SK-N-SH treated with all-trans-retinoic acid at 6 μM for 48 hours (cell line): ENCODE measurements around the gene ADAMTS18.
"Not testable (repeated sequence)": the region's sequence is repeated elsewhere in the genome, so short reads cannot be mapped to it uniquely, and the experiment has no call there.

Source experiments
- ARNTL ChIP-seq: fragments of 450-650 bp; formaldehyde crosslinking; IDR thresholded peaks from 2 replicates; pipeline ENCODE4 v1.5.0; 2020; ENCODE audit warnings: low read depth, mild to moderate bottlenecking, moderate library complexity, borderline replicate concordance
- CSRNP3 ChIP-seq: fragments of 250-450 bp; sonication (Bioruptor Pico); IDR thresholded peaks from 2 replicates; pipeline ENCODE4 v1.5.1; 2021; ENCODE audit warnings: mild to moderate bottlenecking, moderate library complexity
- RARB ChIP-seq: fragments of 250-450 bp; sonication (Bioruptor Pico); IDR thresholded peaks from 2 replicates; pipeline ENCODE4 v1.8.0; 2021; ENCODE audit warnings: mild to moderate bottlenecking, moderate library complexity
- TSHZ2 ChIP-seq: fragments of 250-450 bp; sonication (Bioruptor Pico); IDR thresholded peaks from 2 replicates; pipeline ENCODE4 v1.5.0; 2020; ENCODE audit warnings: mild to moderate bottlenecking, moderate library complexity
- ZNF565 ChIP-seq: fragments of 450-650 bp; formaldehyde crosslinking; conservative IDR thresholded peaks from 2 replicates; pipeline ENCODE4 v1.5.0; 2020; ENCODE audit warnings: low read depth, mild to moderate bottlenecking, moderate library complexity

GRCh38 chr16:77279316-77279715, 155.5 kb downstream of the ADAMTS18 start:
- not testable (repeated sequence) for TF ChIP-seq RARB; ZNF565; CSRNP3 (CRISPR knock-in tag); TSHZ2 (CRISPR knock-in tag); ARNTL (CRISPR knock-in tag)
